Gastrocnemius medialis (tissue), 4 donors: ENCODE data around the gene TNIK.

Experiments used
- POLR2A ChIP-seq, 2 donors: fragments of 450-650 bp; IDR thresholded peaks; one replicate each; pipeline ENCODE4 v1.6.1; 2017; ENCODE audit warnings: antibody characterized with exemption in 2 of 2, mild to moderate bottlenecking in 2 of 2, moderate library complexity in 2 of 2
- TF ChIP-seq, protein P1 (sequence below), 5 experiments: fragments of 450-650 bp in 3 of 5; fragments of 200-600 bp in 2 of 5; sonication (generic) in 2 of 5; IDR thresholded peaks in 4 of 5; conservative IDR thresholded peaks in 1 of 5; 1 replicate in 4 of 5; 2 replicates in 1 of 5; pipeline ENCODE4 v1.5.1; 2016 to 2019; ENCODE audit warnings: antibody characterized with exemption in 5 of 5, mild to moderate bottlenecking in 3 of 5, moderate library complexity in 3 of 5

- TF ChIP-seq, protein P1, sequence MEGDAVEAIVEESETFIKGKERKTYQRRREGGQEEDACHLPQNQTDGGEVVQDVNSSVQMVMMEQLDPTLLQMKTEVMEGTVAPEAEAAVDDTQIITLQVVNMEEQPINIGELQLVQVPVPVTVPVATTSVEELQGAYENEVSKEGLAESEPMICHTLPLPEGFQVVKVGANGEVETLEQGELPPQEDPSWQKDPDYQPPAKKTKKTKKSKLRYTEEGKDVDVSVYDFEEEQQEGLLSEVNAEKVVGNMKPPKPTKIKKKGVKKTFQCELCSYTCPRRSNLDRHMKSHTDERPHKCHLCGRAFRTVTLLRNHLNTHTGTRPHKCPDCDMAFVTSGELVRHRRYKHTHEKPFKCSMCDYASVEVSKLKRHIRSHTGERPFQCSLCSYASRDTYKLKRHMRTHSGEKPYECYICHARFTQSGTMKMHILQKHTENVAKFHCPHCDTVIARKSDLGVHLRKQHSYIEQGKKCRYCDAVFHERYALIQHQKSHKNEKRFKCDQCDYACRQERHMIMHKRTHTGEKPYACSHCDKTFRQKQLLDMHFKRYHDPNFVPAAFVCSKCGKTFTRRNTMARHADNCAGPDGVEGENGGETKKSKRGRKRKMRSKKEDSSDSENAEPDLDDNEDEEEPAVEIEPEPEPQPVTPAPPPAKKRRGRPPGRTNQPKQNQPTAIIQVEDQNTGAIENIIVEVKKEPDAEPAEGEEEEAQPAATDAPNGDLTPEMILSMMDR (IDR thresholded peaks at IDR 0.05 in 4 of 5, conservative IDR thresholded peaks at IDR 0.05 in 1 of 5) = no peak
- TF ChIP-seq POLR2A (IDR thresholded peaks at IDR 0.05) = no peak
These were observed 431.4 kb downstream of the TNIK start for GRCh38 chr3:171028779-171029232.
